ENCODE data around the gene PCDH1.
"Not testable (repeated sequence)": the region's sequence is repeated elsewhere in the genome, so short reads cannot be mapped to it uniquely, and the experiment has no call there.

Gene PCDH1

DNA sequence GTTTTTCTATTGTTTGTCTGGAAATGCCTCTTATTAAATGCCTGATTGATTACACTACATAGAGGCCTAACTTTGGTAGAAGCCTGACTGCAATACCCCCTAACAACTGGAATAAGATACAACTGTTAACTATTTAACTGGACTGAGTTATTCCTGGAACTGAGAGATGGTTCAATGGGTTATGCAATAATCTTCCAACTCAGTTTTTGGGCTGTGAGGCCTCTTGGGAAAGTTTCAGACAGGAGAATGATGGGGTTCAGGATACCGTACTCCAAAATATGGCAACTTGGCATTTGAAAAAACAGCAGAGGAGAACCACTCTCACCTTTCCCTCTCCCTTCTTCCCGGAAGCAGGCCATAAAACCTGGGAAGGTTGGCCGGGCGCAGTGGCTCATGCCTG is 19.2 kb upstream of the PCDH1 start:
- no peak for DNase-seq

DNA sequence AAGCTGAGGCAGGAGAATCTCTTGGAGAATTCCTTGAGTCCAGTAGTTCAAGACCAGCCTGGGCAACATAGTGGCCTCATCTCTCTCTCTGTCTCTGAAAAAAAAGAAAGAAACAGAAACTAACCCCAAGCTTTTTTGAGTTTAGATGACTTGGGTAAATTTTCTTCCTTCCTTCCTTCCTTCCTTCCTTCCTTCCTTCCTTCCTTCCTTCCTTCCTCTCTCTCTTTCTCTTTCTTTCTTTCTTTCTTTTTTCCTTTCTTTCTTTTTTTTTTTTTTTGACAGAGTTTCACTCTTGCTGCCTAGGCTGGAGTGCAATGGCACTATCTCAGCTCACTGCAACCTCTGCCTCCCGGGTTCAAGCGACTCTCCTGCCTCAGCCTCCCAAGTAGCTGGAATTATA is 12.2 kb upstream of the PCDH1 start:
- DNase-seq, result not testable (repeated sequence)

DNA sequence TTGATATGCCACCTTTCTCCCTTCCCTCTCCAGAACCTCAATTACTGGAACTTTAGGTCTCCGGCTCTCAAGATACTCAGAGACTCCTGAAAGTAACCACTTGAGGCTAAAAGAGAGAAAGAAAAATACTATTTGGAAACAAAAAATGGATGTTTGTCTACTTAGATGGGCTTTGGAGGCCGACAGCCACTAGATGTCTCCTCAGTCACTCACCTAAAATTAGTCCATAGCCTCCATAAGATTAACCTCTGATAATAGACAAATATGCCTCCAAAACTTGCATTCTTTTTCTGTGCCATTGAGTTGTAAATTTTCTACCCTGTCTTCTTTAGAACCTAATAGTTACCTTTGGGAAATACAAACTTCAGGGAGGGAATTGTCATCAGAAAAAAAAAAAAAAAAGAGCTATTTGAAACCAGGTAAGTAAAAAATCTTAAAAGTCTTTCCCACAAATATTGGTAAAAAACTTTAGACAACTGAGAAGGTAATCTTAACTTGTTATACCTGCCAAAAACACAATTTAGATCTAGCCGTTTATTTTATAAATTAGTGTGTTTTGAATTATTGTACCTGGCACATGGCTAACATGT is 11.2 kb upstream of the PCDH1 start:
- DNase-seq, result no peak

DNA sequence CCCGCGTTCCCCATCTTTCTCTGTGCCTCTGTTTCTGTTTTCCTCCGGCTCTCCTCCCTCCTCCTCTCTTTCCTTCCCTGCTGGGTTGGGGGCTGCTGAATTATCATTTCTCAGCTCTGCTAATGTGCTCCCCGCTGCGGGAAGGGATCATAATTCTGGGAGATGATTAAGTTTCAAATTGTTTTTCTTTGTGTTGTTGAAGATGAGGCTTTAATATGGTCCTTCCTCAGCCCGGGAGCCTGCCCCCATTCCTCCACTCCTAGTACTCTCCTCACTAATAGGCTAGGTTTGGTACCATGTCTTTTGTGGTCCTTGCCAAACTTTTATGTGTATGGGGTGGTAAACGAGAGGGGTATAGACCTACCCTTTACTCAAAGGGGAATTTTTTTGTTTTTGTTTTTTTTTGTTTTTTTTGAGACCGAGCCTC is 5.7 kb upstream of the PCDH1 start:
- DNase-seq, result no peak

DNA sequence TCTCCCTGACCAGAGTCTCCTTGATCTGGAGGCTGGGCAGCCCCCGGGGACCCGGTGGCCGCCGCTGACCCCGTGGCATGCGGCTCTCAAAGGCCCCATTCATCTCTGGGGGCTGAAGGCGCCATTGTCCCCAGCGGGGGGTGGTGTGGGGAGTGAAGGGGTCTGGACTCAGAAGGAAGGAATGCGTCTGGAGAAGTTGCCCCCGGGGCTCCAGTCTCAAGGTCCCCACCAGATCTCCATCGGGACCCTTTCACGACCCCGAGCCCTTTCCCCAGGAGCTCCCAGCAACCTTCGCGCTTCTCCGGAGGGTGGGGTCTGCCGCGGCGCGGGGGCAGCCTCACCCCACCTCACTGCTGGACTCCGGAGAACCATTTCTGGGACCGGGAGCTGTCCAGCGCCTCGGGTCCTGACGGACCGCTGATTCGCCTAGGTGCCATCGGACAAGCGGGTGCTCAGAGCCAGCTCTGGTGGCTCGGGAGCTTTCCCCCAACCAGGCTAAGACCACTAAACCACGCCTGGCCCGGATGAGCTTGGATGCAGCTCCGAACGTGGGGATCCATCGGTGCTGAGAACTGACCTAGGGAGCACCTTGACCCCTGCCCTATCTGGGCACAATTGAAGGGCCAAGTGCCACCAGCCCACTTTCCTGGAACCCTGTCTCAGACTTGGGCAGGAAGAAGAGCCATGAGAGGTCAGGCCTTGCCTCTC is 5.1 kb upstream of the PCDH1 start:
- no peak for DNase-seq

DNA sequence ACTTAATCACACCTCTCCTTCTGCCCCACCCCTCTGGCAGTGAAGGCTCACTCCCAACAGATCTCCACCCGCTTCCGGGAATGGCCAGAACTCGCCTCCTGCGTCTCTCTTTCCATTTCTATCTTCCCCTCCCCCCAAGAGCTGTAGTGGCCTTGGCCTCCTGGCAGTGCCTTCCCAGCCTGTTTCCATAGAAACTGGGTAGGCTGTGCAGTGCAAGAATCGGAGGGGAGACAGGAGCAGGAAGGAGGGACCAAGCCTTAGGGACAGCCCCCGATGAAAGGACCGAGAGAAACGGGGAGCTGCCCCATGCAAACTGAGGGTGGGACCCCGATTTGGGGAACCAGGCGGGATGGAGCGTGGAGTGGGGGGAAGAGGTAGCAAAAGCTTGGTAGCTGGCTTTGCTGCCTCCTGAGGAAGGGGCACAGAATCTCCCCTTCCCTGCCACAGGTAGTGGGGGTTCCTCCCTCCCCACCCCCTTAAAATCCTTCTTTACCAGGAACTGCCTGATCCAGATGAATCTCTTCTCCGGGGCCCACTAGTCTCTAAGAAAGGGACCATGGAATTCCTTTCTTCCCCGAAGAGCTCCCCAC is 4.5 kb upstream of the PCDH1 start:
- no peak for DNase-seq

DNA sequence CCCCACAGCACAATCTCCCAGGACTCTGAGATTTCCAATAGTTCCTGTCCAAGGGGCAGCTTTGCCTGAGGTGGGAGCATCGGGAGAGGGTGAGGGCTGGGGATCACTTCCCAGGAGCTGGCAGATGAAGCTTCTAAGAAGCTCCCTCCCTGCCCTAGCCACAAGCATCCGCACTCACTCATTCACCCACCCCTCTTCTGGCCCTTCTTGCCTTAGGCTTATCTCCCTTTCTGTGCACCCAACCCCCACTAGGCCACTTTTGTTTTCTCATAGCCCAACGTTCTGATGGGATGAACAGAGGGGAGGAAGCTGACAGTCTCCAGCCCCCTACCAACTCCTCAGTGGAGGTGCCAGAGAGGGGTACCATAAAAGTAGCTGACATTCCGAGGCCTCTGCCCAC is 3.7 kb upstream of the PCDH1 start:
- DNase-seq, result no peak

DNA sequence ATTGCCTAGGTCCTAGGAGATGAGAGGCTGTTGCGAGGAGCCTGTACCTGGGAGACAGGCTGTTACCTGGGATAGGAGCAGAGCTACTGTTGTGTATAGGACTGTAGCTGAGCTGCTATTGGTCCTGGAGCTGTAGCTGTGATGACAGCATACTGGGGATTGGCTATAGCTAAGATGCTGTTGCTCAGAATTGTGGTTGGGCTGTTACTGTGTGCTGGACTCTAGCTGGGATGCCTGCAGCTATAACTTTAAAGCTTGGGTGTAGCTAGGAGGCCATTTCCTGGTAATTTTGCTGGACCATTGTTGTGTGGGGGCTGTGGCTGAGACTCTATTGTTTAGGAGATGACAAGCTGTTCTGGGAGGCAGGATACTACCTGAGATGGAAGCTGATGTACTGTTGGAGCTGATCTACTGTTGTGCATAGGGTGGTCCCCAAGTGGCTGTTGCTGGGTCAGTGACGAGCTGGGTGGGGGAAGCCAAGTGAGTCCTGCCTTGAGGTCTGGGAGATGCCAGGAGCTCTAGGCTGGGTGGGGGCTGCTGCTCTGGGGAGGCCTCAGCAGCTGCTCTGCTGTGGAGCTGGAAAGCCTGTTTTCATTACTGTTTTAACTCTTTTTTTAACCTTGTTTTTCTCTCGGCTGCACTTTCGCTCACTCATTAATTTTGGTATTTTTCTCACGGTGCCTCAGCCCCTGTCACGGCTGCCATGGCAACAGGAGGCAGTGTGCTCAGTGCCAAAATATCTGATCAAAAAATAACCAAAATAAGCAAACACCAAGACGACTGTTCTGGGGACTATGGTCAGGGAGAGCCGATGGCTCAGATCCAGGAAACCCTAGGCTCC is 3.0 kb upstream of the PCDH1 start:
- no peak for DNase-seq

DNA sequence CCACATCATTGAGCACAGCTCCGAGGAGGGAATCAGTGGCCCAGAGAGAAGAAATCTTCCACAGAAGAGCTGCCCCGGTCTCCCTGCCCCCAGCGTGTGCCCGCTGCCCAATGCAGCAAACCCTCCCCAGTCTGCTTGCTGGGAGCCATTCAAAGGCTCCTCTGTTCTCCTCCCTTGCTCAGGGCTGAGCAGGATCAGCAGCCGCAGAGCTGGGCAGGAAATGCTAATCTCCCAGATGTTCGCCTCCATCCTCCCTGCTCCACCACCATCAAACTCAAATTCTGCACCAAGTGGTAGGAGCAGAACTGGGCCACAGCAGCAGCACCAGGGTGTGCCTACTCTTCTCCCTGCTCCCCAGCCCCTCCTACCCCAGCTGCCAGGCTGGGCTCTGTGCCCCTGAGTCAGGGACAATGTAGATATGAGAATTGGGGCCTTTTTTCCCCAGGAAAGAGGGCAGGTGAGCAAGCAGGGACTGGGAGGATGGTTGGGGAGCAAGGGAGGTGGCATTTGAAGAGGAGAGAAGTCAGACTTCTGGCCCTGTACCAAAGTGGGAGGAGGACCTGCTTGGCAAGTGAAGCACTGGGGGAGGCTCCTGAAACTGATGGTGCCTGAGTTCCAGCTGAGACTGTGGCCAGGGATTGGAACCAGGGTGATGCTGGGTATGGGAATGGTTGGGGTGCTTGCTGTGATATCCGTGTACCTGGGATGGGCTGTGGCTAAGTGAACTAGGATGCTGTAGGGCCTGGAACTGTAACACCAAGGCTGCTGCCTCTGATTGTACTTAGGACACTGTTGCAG is 1.9 kb upstream of the PCDH1 start:
- no peak for DNase-seq

DNA sequence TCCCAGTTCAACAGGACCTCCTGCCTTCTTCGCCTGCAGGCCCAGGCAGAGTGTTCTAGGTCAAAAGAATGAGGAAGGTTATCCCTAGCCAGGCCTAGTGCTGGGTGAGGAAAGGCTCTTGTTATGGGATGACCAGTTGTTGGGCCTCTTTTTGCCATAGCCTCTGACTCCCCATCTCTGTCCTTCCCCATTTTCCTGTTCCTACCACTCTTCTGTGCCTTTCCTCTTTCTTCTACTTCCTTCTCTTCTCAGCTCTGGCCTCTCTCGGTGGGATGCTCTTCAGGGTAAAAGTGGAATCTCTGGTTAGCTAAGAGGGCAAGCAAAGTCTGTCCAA is 1.2 kb upstream of the PCDH1 start:
- DNase-seq, result no peak

DNA sequence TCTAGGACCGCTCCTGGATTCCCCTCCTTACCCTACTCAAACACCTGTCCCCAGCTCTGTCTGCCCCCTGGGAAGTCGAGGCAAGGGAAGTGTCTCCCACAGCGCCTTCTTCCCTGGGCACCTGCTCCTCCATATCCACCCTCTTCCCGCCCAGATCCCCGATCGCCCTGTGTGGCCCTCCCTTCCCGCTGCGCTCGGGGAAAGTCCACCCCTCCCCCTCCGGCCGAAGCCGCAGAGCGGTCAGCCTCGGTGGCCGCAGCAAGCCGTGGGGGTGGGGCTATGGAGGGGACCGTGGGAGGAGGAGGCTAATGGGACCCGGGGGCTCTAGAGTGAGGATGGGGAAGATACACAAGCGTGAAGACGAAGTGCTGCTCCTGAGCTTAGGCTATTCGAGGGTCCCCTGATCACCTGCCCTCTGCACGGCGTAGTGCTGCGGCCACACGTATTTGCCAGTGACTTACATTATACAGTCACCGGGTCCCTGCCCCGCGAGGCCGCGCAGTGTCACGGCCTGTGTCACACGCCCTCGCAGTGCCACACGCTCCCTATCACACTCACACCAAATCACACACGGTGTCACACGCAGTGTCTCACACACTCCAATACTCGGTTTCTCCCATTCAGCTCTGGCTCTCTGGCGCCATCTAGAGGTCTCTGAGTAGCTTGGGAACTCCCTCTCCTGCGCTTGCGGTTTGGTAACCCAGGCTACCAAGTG is 658 bp upstream of the PCDH1 start:
- peak; percentile 84 for DNase-seq

DNA sequence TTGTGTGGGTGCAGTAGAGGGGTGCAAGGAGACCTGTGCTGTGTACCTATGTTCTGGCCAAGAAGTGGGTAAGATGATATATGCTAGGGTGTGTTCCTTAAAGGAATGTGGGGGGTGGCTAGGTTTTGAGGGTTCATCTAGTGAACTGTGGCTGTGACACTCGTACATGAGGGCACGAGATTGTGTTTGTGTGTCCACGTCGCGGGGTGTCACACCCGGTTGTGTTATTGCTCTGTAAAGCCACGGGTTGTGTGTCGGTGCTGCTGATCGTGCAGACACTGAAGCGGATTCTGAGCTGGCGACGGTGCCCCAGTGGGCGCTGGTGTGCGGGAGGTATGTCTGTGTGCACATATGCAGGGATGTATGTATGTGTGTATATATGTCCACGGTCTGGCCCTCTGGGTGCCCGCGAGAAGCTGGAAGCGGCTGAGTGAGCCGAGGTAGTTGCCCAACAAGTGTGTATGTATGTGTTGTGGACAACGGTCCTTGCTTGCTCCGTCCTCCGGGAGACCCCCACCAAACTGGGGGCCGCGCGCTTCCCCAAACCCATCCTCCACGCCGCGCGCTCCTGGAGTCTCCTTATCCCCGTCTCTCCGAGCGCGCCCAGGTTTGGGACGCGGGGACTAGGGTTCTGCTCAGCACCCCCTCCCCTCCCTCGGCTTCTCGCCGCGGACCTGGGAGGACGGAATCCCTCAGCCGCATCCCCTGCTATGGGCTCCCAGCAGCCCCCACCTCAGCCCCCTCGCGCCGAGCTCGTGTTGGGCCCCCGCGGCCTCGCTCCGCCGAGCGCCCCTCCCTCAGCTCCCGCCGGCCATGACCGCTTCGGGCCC is 639 bp downstream of the PCDH1 start:
- no peak for DNase-seq

DNA sequence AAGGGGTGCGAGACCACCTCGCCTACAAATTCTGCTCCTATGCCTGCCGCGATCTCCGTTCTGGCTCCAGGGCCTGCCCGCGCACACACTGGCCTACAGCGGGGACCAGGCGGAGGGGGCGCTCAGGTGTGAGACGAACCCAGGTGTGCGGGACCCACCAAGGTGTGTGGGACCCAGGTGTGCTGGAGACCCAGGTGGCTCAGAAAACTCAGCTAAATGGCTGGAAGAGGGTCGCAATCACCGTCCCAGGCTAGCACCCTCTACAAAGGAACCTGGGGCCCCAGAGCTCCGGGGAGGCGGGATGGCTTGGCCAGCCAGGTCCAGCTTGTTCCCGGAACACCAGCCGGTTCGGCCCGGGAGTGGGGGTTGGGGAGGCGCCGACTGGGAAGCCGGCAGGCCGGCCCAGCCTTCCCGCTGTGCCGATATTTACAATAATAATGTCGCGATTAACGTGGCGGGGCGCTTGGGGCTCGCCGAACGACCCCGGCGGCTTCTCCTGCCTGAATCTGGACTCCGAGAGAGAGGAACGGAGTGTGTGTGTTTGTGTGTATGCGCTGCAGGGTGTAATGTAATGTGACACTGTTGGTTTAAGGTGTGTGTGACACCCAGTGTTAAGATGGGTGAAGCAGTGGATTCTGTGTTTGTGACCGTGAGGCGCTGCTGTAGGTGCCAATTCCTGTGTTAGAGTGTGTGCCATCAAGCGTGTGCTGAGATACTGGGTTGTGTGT is 1.4 kb downstream of the PCDH1 start:
- DNase-seq, result no peak

DNA sequence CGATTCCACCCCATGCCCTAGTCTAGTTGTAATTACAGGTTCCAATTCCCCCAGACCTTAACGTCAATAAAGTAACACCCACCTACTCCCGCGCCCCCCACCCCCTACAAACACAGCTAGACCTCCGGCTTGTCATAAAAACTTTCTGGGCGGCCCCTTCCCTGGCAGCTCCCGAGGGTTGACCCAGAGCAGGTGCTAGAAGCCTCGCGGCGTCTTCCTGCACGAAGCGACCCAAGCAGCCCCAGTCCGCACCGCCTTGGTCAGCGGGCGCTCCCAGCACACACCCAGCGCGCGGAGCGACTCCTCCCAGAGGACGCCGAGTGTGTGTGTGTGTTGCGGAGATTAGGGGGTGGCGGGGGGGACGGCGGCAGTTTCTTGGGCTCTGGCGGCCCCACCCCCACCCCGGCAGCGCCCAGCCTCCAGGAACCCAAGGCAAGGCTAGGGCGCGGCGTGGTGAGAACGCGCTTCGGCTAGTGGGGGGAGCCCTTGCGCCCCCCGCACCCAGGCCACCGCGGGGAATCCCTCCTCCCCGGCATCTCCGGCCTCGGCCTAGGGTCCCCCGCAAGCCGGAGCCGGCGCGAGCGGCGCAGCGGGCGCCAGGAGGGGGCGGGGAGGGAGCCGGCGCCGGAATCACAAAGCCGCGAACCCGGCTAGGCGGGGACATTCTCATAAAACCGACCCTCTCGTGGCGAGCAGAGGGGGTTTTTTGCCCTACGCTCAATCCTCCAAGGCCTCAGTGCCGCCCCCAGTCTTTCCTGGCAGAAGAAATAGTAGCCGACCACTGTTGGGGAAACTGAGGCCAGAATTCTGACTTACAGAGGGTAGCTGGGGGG is 2.2 kb downstream of the PCDH1 start:
- no peak for DNase-seq

DNA sequence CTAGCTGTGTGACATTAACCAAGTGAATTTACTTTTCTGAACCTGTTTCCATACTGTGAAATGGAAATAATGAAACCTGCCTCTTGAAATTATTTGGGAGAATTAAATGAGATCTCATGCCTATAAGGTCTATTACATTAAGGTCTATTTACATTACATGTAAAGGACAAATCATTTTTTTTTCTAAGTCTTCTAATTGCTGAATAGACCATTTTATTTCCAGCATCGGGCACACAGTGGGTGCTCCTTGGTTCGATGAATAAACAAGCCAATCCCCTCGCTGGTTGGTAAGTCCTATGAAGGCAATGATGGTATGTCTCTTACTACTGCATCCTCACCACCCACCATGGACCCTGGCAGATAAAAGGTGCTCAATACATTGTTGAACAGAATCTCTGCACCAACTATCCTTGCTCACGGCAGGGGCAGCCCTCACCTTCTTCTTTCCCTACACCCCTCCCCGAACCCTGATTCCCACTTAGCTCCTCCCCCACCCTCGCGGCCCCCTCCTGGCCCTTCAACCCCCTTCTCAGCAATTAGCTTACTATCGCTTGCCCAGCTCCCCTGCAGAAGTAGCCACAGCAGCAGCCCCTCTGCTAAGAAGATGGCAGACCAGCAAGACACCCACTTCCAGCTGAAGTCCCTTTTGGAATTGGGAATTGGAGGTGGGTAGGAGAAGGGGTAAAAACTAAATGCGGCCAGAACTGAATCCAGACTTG is 3.0 kb downstream of the PCDH1 start:
- no peak for DNase-seq

DNA sequence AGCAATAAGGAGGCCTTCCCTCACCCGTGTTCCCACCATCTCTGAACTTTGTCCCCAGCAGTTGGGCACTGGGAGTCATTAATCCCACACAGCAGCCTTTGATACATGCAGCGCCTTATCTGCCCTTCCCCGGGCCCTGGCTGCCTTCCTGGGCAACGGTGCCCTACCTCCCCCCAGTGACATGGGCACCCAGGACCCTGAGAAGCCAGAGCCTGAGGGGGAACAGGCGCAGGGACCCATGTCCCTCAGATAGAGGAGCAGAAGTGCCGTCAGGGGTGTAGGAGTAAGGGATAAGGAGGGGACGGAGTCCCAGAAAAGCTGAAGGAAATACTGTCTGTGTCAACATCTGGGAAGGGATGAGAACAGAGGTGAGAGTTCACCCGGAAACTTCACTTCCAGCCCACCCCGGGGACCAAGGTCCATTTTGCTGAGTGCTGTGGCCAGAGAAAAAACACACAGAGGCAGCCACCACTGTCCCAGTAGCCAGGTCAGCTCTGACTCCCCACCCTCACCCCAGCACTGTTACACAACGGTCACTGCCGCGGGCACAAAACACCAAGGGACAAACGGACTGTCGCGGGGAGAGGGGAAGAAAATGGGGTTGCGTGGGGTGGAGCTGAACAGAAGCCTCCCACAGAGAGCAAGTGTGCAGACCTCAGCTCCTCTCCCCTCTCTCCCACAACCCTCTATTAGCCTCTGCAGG is 3.8 kb downstream of the PCDH1 start:
- no peak for DNase-seq

DNA sequence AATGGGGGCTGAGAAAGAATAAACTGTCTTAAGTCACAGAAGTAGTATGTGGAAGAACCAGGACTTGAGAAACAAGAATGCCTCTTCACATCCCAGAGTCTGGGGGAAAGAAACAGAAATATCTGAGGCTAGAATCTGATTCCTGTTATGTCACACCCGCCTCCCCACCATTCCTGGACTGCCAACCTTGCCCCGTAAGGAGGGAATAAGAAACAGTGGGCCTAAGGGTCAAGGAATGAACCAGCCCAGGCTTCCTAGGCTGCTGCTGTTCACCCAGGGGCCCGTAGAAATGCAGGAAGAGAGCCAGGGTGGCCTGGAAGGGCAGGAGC is 4.3 kb downstream of the PCDH1 start:
- no peak for DNase-seq

All from amniotic stem cell (primary cell).